ENCODE measurements around the gene SND1.
"Not testable (repeated sequence)": the region's sequence is repeated elsewhere in the genome, so short reads cannot be mapped to it uniquely, and the experiment has no call there.

SND1 gene

GRCh38 chr7:127900732-127901685 lies 249.0 kb downstream of the SND1 start:
- DNase-seq (ENCODE audit: insufficient read length, low spot score) = no peak
- no peak for FAIRE-seq

DNA sequence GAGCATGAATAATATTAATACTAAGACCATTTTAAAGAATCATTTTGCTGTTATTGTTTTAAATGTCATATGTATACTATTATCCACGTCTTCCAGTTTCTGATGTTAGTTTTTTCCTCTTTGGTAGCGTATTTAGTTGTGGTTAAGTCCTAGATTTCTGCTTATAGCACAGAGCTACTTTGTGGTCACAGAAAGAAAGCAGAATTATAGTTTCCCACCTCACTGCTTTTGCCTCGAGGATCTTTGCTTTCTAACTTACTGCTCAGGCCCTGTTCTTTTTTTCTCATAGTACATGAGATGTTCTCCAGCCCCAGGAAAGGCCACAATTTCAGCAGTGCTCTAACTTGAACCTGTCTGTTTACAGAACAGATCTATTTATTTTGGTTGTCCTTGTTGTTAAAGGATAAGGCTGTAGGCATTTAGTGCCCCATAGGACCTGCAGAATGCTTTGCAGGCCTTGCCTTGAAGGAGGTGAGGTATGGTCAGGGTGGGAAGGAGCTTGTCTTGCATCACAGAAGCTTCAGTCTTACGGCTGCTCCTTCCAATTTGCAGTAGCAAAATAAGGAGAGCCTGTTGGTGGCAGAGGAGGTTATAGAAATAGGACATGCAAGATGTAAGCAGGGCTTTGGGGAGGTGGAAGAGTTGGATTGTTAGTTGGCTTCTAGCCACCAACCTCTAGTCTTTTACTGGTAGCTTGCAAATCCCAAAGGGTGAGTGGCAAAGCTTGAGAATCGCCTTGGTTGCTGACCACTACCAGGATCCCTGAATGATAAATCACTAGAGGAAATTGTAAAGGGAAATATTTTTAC lies 250.1 kb downstream of the SND1 start:
- DNase-seq (ENCODE audit: insufficient read length, low spot score) (no peak), FAIRE-seq (no peak)

GRCh38 chr7:127902753-127903152 lies 250.8 kb downstream of the SND1 start:
- not testable (repeated sequence) for FAIRE-seq; DNase-seq (ENCODE audit: insufficient read length, low spot score)

DNA sequence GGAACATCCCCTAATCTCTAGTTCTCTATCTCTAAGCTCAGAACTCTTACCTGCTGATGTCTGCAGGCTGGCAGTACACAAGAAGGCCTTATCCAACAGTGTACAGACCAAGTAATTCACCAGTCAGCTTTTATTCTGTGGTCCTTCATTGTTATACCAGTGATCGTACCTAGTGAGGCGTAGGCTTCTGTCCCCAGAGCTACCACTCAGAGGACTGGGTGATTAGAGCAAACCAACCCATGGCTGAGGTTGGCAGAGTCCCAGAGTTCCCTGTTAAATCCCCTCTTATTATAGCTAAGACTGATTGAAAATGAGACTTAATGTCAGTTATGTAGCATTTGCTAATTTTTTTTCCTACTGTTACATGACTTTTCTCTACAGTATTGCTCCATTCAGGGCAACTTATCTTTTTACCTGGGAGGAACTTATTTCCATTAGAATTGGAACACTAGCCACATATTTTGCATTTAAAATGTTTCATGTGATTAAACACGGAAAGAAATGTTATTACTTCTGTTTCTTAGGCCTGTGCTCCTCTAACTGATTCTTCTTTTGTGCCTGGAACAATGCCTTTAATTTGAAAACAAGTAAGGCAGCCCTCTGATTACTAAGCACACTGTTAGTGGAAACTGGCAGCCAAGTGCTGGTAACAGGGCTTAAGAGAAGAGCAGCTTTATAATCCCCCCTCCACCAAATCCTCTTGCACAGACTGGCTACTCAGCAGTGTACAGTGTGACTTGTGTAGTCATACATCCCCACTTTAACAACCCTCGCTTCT lies 252.1 kb downstream of the SND1 start:
- no peak for DNase-seq (ENCODE audit: insufficient read length, low spot score)
- no peak for FAIRE-seq

GRCh38 chr7:127904670-127904985 lies 252.6 kb downstream of the SND1 start:
- no peak for FAIRE-seq
- no peak for DNase-seq (ENCODE audit: insufficient read length, low spot score)

DNA sequence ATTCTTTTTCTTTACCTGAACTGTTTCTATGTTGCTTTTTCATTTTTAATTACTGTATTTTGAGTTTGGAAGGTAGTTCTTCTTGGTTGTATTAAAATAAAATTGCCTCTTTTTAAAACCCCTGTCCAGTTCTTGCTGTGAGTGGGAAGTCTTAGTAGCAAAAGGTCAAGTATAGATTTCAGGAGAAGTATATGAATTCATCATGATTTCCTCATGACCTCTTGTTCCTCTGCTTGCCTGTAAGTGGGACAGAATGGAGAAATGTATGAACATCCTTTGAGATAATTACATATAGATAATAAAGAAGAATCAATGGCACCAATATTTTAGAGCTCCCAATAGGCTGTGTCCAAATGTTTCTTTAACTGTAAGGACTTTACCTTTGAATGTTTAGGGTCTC lies 253.0 kb downstream of the SND1 start:
- FAIRE-seq (no peak), DNase-seq (ENCODE audit: insufficient read length, low spot score) (no peak)

DNA sequence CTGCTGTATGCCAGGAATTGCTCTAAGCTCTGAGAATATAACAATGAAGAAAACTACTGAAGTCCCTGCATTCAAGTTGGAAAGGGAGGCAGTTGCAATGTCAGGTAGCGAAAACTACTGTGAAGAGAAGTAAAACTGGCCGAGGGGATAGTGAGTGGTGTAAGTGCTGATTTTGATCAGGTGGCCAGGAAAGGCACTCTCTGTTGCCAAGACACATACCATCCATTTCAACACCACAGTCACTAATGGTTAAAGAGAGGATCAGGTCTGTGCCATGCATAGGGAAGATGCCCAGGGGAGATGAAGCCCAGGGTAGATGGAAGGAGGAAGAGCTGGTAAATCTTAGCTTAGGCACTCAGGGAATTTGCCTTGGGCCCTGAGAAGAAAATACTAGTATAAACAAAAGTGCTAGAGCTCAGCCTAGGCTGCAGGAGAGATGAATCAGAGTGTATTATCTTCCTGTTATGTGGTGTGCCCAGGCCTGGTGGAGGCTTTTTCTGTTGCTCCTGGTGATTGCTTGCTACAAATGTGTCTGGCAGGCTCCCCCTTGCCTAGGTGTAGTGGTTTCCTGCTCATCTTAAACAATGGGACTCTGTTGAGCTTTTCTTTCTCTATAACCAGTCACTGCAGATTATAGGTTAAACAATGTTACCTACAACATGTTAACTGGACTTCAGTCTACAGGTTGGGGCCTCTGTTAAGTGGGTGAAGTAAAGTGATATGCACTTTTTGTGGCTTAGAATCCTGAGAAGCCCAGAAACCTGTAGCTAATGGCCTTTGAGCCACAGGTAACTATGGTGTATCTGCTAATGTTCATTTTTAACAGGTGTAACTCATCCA lies 253.7 kb downstream of the SND1 start:
- DNase-seq (ENCODE audit: insufficient read length, low spot score) = no peak
- no peak for FAIRE-seq

DNA sequence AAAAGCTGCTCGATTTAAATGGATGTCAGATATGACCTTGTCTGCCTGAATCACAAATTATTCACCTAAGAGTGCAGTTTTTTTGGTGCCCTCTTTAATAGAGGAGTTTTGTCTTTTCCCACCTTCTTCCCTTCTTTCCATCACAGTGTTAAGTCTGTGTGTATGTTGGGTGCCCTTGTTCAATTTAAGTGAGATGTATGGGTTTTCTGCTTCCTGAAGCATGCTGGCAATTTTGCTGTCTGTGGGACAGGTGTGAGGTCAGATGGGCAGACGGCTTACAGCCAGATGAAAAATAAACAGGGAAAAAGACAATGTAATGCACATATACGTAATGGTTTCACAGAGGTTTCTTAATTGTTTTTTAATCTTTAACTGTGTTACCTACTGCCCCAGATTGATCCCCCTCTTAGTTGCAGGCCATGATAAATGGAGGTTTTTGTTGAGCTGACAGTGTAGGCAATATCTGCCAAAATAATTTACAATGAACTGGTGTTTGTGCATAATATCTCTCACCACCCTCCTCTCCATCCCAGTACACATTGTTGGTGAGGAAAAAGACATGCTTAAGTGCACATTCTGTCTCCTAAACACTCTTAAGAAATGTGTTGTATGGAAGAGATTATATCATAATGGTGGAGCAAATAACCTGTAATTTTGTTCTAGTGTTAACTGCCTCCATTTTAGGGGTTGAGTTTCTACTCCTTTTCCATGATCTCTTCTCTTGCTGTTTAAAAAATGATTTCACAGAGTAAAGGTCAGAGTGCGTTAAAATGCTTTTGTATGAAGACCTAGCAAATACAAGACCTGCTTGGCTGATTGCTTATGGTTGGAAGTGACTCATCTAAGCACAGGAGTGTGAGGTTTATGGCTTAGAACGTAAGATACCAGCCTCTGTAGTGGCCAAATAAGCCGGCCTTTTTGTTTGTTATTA lies 255.4 kb downstream of the SND1 start:
- DNase-seq (ENCODE audit: insufficient read length, low spot score) = no peak

GRCh38 chr7:127908430-127909258 lies 256.6 kb downstream of the SND1 start:
- no peak for DNase-seq (ENCODE audit: insufficient read length, low spot score)
- FAIRE-seq = no peak

More for the DNA sequence above, 255.4 kb downstream of the SND1 start:
- no peak for FAIRE-seq

DNA sequence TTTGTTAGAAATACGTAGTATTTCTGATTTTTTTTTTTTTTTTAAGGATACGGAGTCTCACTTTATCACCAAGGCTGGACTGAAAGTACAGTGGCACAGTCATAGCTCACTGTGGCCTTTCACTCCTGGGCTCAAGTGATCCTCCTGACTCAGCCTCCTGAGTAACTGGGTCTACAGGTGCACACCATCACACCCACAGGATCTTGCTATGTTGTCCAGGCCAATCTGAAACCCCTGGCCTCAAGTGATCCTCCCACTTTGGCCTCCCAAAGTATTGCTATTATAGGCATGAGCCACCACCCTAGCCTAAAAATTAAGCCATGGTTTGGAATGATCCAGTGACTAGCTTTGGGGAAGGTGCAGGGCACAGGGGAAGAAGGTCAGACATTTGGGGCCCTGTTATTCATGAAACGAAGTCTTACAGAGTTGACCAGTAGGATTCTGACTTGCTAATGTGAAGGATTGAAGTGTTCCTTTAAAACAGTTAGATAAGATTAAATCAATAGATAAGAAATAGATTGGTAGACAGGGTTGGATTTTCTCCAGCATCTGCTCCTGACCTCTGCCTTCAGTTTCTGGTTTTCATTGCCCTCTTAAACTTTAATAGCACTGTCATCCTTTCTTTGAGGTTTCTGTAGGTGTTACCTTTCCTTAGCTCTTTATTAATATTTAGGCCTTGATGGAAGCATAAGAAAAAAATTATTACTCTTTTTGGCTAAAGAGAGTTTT lies 257.6 kb downstream of the SND1 start:
- DNase-seq (ENCODE audit: insufficient read length, low spot score) (no peak), FAIRE-seq (no peak)

GRCh38 chr7:127910670-127911069 lies 258.7 kb downstream of the SND1 start:
- FAIRE-seq (no peak), DNase-seq (ENCODE audit: insufficient read length, low spot score) (no peak)

DNA sequence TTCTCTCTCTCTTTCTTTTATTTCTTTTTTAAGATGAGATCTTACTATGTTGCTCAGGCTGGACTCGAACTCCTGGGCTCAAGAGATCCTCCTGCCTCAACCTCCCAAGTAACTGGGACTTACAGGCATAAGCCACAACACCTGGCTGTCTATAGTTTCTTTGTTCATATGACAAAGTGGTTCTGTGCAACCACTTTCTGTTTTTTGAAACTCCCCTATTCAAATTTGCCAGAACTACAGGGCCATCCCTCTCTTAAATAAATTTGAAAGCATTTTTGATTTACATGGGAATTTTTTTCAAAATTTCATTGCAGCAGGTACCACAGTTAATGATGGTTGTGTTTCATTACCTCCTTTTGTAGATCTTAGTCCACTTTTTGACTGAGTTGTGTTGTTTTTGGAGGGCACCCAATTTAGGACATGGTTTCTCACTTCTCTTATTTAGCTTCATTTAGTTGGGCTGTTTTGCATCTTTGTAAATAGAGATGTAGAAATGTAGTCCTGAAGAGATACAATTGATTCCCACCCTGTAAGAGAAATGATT lies 260.0 kb downstream of the SND1 start:
- no peak for DNase-seq (ENCODE audit: insufficient read length, low spot score)
- FAIRE-seq = no peak

GRCh38 chr7:127912901-127913300 lies 260.9 kb downstream of the SND1 start:
- DNase-seq (ENCODE audit: insufficient read length, low spot score) = no peak
- no peak for FAIRE-seq

DNA sequence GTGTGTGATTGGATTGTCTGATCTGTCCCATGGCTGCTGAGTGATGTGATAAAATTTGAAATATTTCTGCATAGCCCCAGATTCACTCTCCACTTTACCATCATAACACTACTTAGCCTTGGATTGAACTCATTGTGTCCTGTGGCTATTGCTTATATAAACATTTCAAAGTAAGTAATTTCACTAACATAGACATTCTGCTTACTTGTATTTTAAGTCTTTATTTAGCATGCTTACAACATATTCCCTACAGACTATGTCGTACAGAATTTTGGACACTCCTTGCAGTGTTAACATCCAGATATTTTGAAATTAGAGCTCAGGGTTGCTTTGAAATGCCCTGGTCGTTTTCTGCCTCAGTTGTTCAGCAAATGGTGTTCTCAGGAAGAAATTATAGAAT lies 261.7 kb downstream of the SND1 start:
- no peak for DNase-seq (ENCODE audit: insufficient read length, low spot score)
- no peak for FAIRE-seq

GRCh38 chr7:127914693-127915092 lies 262.7 kb downstream of the SND1 start:
- no peak for FAIRE-seq
- no peak for DNase-seq (ENCODE audit: insufficient read length, low spot score)

GRCh38 chr7:127916735-127917134 lies 264.7 kb downstream of the SND1 start:
- DNase-seq (ENCODE audit: insufficient read length, low spot score) (no peak), FAIRE-seq (no peak)

- FAIRE-seq (no peak), DNase-seq (ENCODE audit: insufficient read length, low spot score) (no peak)
Observed at GRCh38 chr7:127918130-127918529, 266.1 kb downstream of the SND1 start.
